ENCODE measurements around the gene LDLRAD3. TPM values are rescaled to one million over a fixed set of nuclear protein-coding genes. Genes with fewer than 3 reads are reported as not detected.

The LDLRAD3 gene
- total RNA-seq, 1 experiment from 2014 or later, result 12.1 TPM

DNA sequence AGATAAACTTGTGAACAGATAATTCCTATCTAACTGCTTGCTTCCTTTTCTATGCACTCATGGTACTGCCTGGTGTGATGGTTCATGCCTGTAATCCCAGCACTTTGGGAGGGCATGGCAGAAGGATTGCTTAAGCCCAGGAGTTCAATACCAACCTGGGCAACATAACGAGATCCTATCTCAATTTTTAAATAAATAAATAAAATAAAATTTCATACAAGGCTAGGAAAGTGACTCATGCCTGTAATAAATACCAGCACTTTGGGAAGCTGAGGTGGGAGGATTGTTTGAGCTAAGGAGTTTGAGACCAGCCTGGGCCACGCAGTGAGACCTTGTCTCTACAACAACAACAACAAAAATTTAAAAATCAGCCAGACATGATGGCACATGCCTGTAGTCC is 178.8 kb downstream of the LDLRAD3 start:
- Histone ChIP-seq H3K27ac (ENCODE audit: insufficient read length, low read depth, low read length) (no peak overlapping the region), H3K14ac (ENCODE audit: insufficient read depth, low read length) (no peak overlapping the region), H2BK15ac (ENCODE audit: low read depth, low read length) (no peak overlapping the region), H3K18ac (ENCODE audit: insufficient read length, low read depth, low read length) (no peak overlapping the region), H2BK5ac (ENCODE audit: insufficient read length, low read length) (no peak overlapping the region), H3K4ac (ENCODE audit: low read depth, low read length) (no peak overlapping the region), H4K20me1 (ENCODE audit: control insufficient read depth, insufficient read depth, insufficient read length) (no peaks in the 10 kb centered on the region), H3K9me3 (ENCODE audit: control insufficient read depth, low read depth, low read length) (no peaks in the 10 kb centered on the region), H3K79me1 (ENCODE audit: insufficient read depth, low read depth, low read length, poor library complexity, severe bottlenecking) (no peaks in the 10 kb centered on the region), H2BK12ac (ENCODE audit: insufficient read length, low read depth, low read length) (no peak overlapping the region), H3K23me2 (ENCODE audit: insufficient read length, low read depth, low read length, poor library complexity, severe bottlenecking) (no peaks in the 10 kb centered on the region), H4K5ac (ENCODE audit: insufficient read length, low read depth, low read length) (no peak overlapping the region), H4K8ac (replicated peaks; ENCODE audit: insufficient read length, low read depth, low read length) (no peak overlapping the region), H2BK20ac (ENCODE audit: low read depth, low read length, poor library complexity, severe bottlenecking) (no peak overlapping the region), H3K9ac (ENCODE audit: extremely low read depth, insufficient read length, low read length) (no peak overlapping the region), H4K91ac (ENCODE audit: insufficient read length, low read depth, low read length) (no peak overlapping the region), H2AFZ (ENCODE audit: low read length) (no peak overlapping the region), H3K4me1 (ENCODE audit: insufficient read depth, low read length) (no peaks in the 10 kb centered on the region; the same call in 1 of the 2 replicates), H2BK120ac (ENCODE audit: low read depth, low read length, poor library complexity, severe bottlenecking) (no peak overlapping the region), H3T11ph (ENCODE audit: low read length) (no peak overlapping the region), H3K27me3 (ENCODE audit: insufficient read depth, low read length) (no peaks in the 10 kb centered on the region), H3K4me2 (ENCODE audit: insufficient read depth, insufficient read length, low read length) (no peak overlapping the region), H3K23ac (ENCODE audit: insufficient read length, low read depth, low read length) (no peak overlapping the region), H3K56ac (ENCODE audit: insufficient read length, low read depth, low read length) (no peak overlapping the region), H2AK5ac (ENCODE audit: insufficient read length, low read length) (no peak overlapping the region), H3K79me2 (ENCODE audit: insufficient read depth, low read length) (no peaks in the 10 kb centered on the region)
- H3K27ac Mint-ChIP-seq, result no peak overlapping the region
- H3K27me3 Mint-ChIP-seq (ENCODE audit: low read depth), result no peaks in the 10 kb centered on the region
- H3K36me3 Mint-ChIP-seq (ENCODE audit: insufficient read depth in 1 of 3, low read depth in 3 of 3), result peaks cover 0 to 4% (median 0%) of the 10 kb centered on the region in 3 experiments; a peak in 4 of 7 replicates
- no peak overlapping the region for H3K4me3 Mint-ChIP-seq
- TF ChIP-seq, protein P1, sequence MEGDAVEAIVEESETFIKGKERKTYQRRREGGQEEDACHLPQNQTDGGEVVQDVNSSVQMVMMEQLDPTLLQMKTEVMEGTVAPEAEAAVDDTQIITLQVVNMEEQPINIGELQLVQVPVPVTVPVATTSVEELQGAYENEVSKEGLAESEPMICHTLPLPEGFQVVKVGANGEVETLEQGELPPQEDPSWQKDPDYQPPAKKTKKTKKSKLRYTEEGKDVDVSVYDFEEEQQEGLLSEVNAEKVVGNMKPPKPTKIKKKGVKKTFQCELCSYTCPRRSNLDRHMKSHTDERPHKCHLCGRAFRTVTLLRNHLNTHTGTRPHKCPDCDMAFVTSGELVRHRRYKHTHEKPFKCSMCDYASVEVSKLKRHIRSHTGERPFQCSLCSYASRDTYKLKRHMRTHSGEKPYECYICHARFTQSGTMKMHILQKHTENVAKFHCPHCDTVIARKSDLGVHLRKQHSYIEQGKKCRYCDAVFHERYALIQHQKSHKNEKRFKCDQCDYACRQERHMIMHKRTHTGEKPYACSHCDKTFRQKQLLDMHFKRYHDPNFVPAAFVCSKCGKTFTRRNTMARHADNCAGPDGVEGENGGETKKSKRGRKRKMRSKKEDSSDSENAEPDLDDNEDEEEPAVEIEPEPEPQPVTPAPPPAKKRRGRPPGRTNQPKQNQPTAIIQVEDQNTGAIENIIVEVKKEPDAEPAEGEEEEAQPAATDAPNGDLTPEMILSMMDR (conservative IDR thresholded peaks at IDR 0.05), result no peak
- H3K9me3 Mint-ChIP-seq, result no peaks in the 10 kb centered on the region
- DNase-seq, result no peak
- WGBS (ENCODE audit: extremely low coverage, insufficient read length, low lambda C conversion rate), result no CpG with 5 or more reads among the region's 2 CpGs
- H3K4me1 Mint-ChIP-seq, result peaks cover 22 to 30% of the 10 kb centered on the region in 2 experiments
